Chondrocyte (in vitro differentiated cells): ENCODE data around the gene TULP1. TPM values are rescaled to one million over a fixed set of nuclear protein-coding genes. Genes with fewer than 3 reads are reported as not detected.

Experiments used
- DNase-seq: peaks from one replicate; pipeline ENCODE4 v3.0.0; 2021; ENCODE audit warnings: mixed read lengths, low spot score
- H3K27ac Mint-ChIP-seq: one replicate; pipeline ENCODE4 v1.8.0; 2021; ENCODE audit warnings: mild to moderate bottlenecking, moderate library complexity, mixed read lengths; ENCODE audit not compliant: unreplicated experiment
- H3K27me3 Mint-ChIP-seq: 2 replicates; pipeline ENCODE4 v1.8.0; 2021; ENCODE audit warnings: low read depth, mixed read lengths
- H3K36me3 Mint-ChIP-seq: 2 replicates; pipeline ENCODE4 v1.8.0; 2021; ENCODE audit warnings: low read depth, mixed read lengths
- H3K4me1 Mint-ChIP-seq: 2 replicates; pipeline ENCODE4 v1.8.0; 2021; ENCODE audit warnings: low read depth, mild to moderate bottlenecking, mixed read lengths
- H3K4me3 Mint-ChIP-seq: one replicate; pipeline ENCODE4 v1.8.0; 2021; ENCODE audit warnings: mild to moderate bottlenecking, moderate library complexity, mixed read lengths; ENCODE audit not compliant: unreplicated experiment
- H3K9me3 Mint-ChIP-seq: 2 replicates; pipeline ENCODE4 v1.8.0; 2021; ENCODE audit warnings: low read depth, mixed read lengths
- total RNA-seq: library from RNA; stranded (reverse); gene quantifications from 3 replicates; pipeline ENCODE4 v1.2.1, GENCODE V29; 2021
- TF ChIP-seq, protein P1 (sequence below): fragments of 200-600 bp; sonication (generic); IDR thresholded peaks from 2 replicates; pipeline ENCODE4 v1.5.0; 2021; ENCODE audit warnings: antibody characterized with exemption, mild to moderate bottlenecking, moderate library complexity

Gene TULP1
- total RNA-seq, 1 donor from 2014 or later = not detected

DNA sequence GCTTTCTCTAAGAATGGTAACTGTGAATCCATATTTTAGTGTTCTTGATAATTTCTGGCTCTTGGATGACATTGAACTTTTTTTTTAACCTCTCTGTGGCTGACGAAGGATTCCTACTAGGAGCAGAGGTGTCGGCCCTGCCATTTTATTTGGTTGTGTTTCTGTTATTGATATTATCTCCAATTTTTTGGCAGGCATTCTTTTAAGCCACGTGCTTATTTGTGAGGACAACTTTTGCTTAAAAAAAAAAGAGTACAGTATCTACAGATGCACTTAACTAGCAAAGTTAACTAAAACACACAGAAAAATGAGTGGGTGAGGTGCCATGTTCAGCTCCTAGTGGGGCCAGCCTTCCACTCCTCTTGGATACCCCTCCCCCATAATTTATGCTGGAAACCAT is 59.5 kb downstream of the TULP1 start:
- peaks cover 5% of the 10 kb centered on the region for H3K36me3 Mint-ChIP-seq
- H3K9me3 Mint-ChIP-seq = no peaks in the 10 kb centered on the region
- H3K27me3 Mint-ChIP-seq = no peaks in the 10 kb centered on the region
- peaks cover 25% of the 10 kb centered on the region for H3K4me1 Mint-ChIP-seq
- TF ChIP-seq, protein P1, sequence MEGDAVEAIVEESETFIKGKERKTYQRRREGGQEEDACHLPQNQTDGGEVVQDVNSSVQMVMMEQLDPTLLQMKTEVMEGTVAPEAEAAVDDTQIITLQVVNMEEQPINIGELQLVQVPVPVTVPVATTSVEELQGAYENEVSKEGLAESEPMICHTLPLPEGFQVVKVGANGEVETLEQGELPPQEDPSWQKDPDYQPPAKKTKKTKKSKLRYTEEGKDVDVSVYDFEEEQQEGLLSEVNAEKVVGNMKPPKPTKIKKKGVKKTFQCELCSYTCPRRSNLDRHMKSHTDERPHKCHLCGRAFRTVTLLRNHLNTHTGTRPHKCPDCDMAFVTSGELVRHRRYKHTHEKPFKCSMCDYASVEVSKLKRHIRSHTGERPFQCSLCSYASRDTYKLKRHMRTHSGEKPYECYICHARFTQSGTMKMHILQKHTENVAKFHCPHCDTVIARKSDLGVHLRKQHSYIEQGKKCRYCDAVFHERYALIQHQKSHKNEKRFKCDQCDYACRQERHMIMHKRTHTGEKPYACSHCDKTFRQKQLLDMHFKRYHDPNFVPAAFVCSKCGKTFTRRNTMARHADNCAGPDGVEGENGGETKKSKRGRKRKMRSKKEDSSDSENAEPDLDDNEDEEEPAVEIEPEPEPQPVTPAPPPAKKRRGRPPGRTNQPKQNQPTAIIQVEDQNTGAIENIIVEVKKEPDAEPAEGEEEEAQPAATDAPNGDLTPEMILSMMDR = no peak
- H3K27ac Mint-ChIP-seq = peak overlapping the region; percentile 37
- no peak for DNase-seq
- peak overlapping the region; percentile 72 for H3K4me3 Mint-ChIP-seq

DNA sequence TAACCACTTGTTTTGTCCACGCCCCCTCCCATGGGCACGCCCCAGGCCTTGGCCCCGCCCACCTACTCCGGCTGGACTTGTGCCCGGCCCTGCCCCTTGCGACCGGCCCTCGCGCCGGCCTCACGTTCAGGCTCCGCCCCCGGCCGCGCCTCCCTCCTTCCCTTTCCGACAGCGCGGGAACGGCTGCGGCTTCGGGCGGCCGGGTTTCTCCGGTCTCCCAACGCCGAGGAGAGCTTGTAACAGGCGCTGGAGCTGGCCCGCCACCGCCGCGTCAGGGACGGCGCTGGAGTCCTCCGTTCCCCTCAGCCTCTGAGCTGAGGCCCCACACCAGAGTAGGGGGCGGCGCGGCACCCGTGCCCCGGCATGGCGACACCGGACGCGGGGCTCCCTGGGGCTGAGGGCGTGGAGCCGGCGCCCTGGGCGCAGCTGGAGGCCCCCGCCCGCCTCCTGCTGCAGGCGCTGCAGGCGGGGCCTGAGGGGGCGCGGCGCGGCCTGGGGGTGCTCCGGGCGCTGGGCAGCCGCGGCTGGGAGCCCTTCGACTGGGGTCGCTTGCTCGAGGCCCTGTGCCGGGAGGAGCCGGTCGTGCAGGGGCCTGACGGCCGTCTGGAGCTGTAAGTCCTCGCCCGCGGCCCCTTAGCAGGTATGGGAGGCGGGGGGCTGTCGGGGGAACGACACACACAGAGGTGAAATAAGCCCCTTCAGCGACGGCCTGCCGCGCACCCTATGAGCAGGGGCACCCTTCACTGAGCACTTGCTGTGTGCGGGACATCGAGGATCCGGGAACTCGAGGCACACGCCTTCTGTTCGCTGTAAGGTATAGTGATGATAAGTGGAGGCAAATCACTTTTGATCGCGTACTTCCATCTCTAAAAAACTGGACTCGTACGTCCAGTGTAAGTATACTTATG is 60.3 kb downstream of the TULP1 start, which contains the start of gene FANCE:
TSS of gene FANCE (plus strand) at position 156 of the 908 bp plus-strand sequence. CDS start at position 364, 208 bp downstream.
- H3K27ac Mint-ChIP-seq = peak within 1 kb of the TSS; percentile 37
- peak within 1 kb of the TSS; percentile 76 for H3K4me3 Mint-ChIP-seq
- no peaks in the 10 kb centered on the region for H3K27me3 Mint-ChIP-seq
- TF ChIP-seq, protein P1 = peak; percentile 7
- no peaks in the 10 kb centered on the region for H3K9me3 Mint-ChIP-seq
- peaks cover 25% of the 10 kb centered on the region for H3K4me1 Mint-ChIP-seq
- peaks cover 5% of the 10 kb centered on the region for H3K36me3 Mint-ChIP-seq
- DNase-seq = peak; percentile 97

DNA sequence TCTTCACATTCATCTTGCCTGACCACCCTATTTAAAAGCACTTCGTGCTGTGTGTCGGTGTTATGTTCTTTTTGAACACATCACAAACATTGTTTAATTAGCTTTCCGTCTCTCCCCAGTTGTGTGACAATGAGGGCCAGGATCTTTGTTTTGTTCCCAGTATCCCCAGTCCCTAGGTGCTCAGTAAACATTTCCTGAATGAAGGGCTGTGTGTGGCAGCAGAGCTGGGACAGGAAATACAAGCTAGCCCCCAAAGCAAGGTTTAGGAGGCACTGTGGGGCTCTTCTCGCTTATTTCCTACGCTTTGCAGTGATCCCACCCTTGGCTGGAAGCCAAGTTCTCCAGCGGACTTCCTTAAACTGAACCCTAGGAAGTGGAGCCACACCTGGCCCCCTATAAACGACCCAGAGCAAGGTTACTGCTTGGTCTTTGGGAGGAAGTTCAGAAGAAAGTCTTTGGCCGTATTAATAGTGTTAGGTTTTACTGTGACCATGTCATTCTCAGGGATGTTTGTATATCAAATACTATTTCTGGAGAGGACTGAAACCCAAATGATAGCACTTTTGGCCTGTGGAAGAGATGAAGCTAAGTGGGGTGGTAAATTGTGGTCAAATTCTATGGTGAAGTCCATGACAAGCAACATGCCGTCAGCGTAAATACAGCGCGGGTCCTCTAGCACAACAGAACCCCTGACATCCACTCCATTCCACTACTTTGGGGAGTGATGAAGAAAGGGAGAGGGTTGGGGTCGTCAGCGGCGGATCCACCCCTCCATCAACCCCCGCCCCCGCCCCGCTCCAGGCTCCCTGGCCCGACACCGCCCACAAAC is 61.1 kb downstream of the TULP1 start:
- Mint-ChIP-seq H3K36me3 (peaks cover 5% of the 10 kb centered on the region), H3K9me3 (no peaks in the 10 kb centered on the region), H3K4me3 (peak overlapping the region; percentile 76), H3K4me1 (peaks cover 25% of the 10 kb centered on the region), H3K27me3 (no peaks in the 10 kb centered on the region), H3K27ac (peak overlapping the region; percentile 5)
- TF ChIP-seq, protein P1 = no peak
- DNase-seq = no peak

DNA sequence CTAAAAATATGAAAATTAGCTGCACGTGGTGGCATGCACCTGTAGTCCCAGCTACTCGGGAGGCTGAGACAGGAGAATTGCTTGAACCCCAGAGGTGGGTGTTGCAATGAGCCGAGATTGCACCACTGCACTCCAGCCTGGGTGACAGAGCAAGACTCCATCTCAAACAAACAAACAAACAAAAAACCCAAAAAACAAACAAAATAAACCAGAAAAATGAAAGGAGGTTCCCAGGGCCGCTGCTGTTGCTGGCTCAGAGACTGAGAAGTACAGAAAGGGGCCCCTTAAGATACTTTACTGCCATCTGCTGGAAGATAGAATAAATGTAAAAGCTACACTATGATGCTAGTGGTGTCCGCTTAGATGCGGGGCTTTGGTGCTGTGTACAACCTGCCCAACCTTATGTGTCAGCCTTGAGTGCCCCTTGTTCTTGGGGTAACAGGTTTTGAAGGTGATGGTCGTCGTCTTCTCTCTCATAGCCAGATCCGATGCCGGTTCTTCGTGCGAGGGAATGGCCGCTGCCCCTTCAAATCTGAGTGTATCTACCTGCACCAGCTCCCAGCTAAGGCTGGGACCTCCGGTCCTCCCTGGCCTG is 63.3 kb downstream of the TULP1 start:
- Mint-ChIP-seq H3K36me3 (no peaks in the 10 kb centered on the region), H3K4me3 (no peak overlapping the region), H3K9me3 (no peaks in the 10 kb centered on the region), H3K4me1 (peaks cover 20% of the 10 kb centered on the region), H3K27me3 (no peaks in the 10 kb centered on the region), H3K27ac (no peak overlapping the region)
- no peak for DNase-seq
- TF ChIP-seq, protein P1 = peak; percentile 90

DNA sequence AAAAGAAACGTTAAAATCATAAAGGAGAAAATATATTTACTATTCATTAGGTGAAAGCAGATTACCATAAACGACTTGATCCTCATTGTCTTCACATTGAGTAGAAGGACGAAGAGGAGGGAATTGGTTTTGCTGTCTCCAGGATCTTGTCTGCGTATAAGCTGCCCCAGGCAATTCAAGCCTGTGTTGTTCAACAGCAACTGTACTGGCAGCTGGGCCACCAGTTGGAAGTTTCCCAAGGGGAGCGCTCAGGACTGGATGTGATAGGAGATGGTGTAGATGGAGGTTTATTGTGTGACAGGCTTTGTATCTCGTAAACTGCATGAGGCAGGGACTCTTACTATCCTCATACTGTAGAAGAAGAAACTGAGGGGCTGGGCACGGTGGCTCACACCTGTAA is 64.5 kb downstream of the TULP1 start:
- Mint-ChIP-seq H3K27ac (no peak overlapping the region), H3K27me3 (no peaks in the 10 kb centered on the region), H3K9me3 (no peaks in the 10 kb centered on the region), H3K4me1 (peaks cover 8% of the 10 kb centered on the region), H3K4me3 (no peak overlapping the region), H3K36me3 (no peaks in the 10 kb centered on the region)
- TF ChIP-seq, protein P1 = no peak
- no peak for DNase-seq
